ENCODE results near the gene CTBP2.

DNA sequence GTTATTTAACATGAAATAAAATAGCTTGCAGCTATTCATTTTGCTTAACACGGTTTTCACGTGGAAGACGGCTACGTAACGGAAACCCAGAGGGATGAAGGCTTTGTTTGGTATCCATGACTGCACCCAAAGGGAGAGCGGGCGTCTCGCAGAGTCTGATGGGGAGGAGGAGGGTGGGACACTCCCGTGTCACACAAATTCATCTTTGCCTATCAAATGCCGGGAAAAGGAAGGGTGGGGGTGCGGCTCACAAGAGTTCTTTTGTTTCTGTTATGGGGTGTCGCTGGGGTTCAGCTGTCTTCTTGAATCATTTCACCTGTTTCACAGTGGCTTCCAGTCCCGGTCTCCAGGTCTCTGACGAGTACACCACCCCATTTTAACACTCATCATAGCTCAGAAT is 110.0 kb downstream of the CTBP2 start:
- TF ChIP-seq, protein P1, sequence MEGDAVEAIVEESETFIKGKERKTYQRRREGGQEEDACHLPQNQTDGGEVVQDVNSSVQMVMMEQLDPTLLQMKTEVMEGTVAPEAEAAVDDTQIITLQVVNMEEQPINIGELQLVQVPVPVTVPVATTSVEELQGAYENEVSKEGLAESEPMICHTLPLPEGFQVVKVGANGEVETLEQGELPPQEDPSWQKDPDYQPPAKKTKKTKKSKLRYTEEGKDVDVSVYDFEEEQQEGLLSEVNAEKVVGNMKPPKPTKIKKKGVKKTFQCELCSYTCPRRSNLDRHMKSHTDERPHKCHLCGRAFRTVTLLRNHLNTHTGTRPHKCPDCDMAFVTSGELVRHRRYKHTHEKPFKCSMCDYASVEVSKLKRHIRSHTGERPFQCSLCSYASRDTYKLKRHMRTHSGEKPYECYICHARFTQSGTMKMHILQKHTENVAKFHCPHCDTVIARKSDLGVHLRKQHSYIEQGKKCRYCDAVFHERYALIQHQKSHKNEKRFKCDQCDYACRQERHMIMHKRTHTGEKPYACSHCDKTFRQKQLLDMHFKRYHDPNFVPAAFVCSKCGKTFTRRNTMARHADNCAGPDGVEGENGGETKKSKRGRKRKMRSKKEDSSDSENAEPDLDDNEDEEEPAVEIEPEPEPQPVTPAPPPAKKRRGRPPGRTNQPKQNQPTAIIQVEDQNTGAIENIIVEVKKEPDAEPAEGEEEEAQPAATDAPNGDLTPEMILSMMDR (IDR thresholded peaks at IDR 0.05): no peak
- no peak for TF ChIP-seq POLR2A (IDR thresholded peaks at IDR 0.05)

Data from right lobe of liver (tissue), 4 donors.